ENCODE measurements around the gene OPN1LW. TPM values are rescaled to one million over a fixed set of nuclear protein-coding genes. Genes with fewer than 3 reads are reported as not detected.
"Not testable (repeated sequence)": the region's sequence is repeated elsewhere in the genome, so short reads cannot be mapped to it uniquely, and the experiment has no call there.

OPN1LW gene
- not detected in 2 replicates for total RNA-seq (2014; rRNA removed; shearing (Covaris generic))
- polyA plus RNA-seq (2015; cell fraction: cytosol; rRNA removed) = not detected in 2 replicates
- not detected in 2 replicates for polyA plus RNA-seq (2015; cell fraction: nucleus; rRNA removed)

DNA sequence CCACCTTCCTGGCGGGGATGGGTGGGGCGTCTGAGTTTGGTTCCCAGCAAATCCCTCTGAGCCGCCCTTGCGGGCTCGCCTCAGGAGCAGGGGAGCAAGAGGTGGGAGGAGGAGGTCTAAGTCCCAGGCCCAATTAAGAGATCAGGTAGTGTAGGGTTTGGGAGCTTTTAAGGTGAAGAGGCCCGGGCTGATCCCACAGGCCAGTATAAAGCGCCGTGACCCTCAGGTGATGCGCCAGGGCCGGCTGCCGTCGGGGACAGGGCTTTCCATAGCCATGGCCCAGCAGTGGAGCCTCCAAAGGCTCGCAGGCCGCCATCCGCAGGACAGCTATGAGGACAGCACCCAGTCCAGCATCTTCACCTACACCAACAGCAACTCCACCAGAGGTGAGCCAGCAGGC lies at the start of gene OPN1LW:
Gene OPN1LW, plus strand, starts transcription at position 234 of the 400 bp plus-strand sequence. Its CDS starts 41 bp downstream, at position 275.
- DNase-seq (ENCODE audit: low read depth) = not testable (repeated sequence)

DNA sequence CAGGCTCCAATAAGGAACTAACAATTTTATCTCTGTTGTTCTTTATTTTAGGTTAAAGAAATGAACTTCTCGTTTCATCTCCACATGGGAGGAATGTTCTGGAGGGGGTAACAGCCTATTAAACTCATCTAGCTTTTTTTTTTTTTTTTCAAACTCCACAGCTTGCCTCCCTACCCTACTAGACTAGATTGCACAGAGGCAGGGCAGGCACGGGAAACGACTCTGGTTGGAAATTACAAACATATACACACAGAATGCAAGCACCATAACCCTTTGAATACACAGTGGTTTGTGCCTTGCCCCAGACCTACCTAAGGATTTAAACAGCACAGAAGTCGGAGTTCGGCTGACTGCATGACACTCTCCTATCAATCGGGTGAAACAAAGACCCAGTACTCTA lies 49.2 kb upstream of the OPN1LW start:
- DNase-seq (ENCODE audit: low read depth) = no peak

DNA sequence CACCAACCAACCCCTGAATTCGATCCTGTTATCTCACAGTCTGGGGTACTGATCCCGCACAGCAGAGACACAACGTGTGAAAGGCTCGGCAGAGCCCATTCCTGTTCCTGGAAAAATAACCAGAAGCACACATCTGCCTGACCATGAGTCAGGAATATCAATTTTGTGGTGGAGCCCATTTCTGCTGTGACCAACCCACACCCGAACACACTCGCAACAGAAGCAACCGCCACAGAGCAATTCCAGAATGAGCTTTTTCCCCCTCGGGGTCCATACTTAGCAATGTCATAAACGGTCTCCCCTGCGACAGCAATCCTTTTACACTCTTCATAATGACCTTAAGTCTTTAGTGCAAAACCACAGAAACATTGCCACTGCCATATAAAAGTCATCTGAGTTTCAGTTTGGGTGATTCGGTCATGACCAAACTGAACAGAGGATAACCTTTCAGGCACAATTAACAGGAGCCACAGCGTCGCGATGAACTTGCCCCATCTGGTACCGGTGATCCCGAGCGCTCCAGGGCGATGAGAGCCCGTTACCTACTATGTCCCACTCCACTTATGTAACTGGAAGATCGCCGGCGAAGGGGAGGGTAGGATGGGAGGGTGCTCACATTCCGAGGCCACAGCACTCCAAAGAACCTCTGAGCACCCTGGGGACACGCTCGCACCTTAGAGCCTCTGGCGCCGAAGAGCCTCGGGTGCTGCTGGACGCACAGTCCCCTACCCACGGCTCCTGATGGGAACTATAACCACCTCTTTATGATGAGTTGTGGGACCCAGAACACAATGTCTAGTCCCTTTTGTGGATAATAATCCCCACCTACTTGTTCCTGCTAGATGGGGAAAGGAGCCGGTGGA lies 47.7 kb upstream of the OPN1LW start:
- DNase-seq (ENCODE audit: low read depth) = no peak

DNA sequence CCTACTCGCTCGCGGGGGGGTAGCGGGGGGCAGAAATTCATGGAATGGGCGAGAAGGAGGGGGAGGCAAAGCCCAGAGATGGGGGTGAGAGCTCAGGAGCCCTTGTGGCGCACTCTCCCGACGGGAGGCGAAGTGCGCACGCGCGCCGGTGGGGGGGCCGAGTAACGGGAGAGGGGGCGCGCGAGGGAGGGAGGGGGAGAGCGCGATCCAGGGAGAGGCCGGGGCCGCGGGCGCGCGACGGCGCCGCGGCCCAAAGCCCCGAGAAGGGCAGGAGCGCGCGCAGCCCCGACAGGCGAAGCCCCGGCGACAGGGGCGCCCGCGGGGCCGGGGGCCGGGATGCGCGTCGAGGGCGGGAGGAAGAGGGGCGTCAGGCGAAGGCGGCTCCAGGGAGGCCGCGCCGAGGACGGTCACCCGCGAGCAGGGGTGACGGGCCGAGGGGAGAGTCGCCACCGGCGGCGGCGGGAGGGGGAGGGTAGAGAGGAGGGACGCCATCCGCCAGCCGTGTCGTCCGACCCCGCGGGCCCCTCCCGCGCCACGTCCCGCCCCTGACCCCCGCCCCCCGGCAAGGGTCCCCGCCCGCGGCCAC lies 46.9 kb upstream of the OPN1LW start:
- peak; percentile 20 for DNase-seq (ENCODE audit: low read depth)

DNA sequence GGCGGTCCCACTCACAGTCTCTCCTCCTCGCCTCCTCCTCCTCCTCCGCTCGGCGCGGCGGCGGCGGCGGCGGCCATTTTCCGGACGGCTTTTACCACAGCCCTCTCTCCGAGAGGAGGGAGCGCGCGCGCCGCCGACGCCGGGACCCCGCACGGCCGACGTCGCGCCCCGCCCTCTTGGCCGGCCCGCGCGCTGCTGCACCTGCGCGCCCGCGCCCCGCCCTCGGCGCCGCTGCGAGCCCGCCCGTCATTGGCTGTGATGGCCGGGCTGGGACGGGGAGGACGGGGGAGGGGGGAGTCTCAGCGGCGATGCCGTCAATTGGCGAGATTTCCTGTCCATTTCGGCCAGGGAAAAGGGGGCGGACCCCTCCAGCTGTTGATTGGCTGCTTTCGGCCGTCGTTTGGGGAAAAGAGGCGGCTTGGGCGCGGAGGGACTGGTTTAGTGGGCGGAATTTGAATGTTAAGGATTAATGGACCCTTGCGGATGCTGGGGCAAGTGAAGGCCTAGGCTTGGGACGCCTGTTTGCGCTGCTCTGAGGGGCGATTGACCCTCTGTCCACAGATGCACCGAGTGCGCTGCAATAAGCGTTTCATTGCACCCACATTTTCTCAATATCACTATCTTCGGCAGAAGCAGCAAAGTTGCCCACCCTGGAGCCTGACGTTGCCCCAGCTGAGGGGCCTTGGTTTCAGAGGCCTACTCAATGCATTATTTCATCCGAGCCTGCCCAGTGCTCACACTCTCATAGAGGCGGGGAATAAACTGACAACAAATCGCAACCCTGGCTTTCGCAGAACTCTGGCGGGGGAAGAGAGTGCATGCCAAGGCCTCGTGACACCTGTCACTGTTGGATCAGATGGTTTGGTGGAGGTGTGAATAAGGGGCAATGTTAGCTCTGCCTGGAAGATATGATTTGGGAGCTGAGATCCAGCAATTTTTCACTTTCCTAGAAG lies 46.2 kb upstream of the OPN1LW start, which contains the start of gene MECP2:
Gene MECP2, minus strand, starts transcription at position 129 of the 953 bp plus-strand sequence.
- DNase-seq (ENCODE audit: low read depth) = peak; percentile 86

DNA sequence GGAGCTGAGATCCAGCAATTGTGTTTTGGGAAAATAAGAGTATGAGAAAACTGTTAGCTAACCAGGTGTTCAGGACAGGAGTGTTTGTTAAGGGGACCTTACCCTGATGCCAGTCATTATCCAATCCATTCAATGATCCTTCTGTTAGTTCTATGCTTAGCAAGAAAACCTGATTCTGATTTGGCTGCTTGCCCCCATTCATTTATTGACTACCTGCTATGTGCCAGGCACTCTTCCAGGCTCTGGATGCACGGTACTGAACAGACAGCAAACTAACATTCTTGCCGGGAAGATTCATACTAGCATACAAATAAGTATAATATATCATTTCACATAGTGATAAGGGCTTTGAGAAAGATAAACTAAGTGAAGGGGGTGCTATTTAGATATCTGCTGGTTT lies 45.5 kb upstream of the OPN1LW start:
- DNase-seq (ENCODE audit: low read depth) = no peak

DNA sequence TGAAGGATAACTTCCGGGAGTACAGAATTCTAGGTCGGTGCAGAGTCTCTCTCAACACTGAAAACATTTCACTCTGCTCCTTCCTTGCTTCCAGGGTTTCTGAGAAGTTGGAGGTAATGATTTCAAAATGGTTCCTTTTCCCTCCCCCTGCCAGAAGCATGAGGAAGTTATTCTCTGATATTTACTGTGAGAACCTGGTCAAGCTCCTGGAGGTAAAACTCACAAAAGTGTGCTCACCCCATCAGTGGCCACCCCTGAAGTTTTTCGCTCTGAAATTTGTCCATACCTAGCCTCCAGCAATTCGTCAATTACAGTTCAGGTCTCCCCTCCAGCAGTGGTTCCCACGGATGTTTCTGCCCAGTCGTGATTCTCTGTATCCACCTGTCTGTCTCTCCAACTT lies 30.3 kb upstream of the OPN1LW start:
- no peak for DNase-seq (ENCODE audit: low read depth)

- no peak for DNase-seq (ENCODE audit: low read depth)
Measured at GRCh38 chrX:154114652-154115051, 29.4 kb upstream of the OPN1LW start.

DNA sequence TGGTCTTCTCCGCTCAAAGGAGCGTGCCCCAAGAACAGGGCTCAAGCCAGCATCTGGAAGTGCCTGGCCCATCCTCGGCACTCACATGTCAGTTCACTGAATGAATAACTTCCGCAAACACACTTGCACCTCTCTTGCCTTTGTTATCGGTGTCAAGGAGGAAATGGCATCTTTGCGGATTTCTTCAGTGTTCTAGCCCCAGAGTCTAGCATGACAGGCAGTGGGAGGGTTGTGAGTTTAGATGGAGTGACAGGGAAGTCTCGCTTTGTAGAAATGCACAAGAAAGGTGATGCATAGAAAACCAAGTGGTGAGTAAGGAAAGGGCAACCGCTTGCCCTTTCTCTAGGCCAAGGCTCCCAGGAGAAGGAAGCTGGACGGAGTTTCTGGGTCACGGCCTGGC lies 29.0 kb upstream of the OPN1LW start:
- DNase-seq (ENCODE audit: low read depth) = no peak

GRCh38 chrX:154115750-154116149 lies 28.3 kb upstream of the OPN1LW start:
- no peak for DNase-seq (ENCODE audit: low read depth)

DNA sequence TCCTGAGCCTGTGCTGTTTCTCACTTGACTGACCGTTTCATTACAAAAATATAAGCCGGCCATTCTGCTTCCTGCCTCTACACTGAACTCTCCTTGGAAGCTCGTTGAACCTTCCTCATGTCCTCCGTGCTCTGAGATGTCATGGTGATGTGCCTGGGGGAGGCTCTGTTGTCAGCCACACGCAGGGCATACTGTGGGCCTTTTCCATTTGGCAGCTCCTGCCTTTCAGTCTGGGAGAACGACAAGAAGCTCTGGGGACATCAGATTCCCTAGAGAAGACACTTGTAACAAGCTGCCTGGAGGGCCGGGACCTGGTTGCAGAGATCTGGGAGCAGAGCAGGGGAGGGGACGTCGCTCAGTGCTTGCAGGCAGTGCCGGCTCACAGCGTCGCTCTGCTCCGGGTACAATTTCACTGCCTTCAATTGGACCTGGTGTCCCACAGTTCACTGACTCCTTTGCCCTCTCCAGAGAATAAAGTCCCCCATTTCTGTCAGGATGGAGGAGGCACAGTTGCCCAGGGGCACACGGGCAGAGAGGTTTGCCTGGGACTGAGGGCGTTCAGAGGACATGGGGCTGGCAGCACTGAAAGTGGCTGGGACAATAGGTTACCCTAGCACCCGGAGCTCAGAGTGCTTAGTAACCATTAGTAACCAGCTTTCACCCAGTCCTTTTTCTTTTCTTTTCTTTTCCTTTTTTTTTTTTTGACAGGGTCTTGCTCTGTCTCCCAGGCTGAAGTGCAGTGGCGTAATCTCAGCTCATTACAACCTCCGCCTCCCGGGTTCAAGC lies 27.4 kb upstream of the OPN1LW start:
- DNase-seq (ENCODE audit: low read depth) = no peak

DNA sequence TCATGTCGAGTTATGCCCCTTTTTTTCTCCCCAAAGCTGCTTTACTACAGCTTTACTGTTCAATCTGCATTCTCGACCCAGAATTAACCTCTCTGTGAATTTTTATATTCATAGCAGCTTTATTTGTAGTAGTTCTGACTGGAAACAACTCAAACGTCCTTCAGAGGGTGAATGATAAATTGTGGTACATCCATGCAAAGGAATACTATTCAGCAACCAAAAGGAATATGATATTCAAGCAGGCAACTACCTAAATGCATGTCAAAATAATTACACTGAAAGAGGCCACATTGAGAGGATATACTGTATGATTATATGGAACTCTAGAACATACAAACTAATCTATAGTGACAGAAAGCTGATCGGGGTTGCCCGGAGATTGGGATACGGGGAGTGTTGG lies 26.5 kb upstream of the OPN1LW start:
- no peak for DNase-seq (ENCODE audit: low read depth)

DNA sequence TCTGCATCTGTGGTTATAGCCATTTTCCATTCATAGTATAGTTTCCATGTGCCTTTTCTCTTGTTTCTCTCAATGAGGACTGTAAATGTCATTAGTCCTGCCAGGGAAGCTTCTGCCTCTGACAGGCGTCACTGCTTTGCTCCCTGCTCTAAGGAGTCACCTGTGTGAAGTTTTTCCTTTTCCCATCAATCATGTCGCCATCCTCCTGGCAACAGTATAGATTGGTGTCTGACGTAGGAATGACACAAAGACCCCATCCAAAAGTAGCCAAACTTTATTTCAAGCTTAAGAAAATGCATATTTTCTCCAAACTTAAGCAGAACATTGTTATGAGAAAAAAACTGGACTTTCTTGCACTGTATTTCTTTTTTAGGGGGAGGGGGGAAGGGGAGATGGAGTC lies 23.5 kb upstream of the OPN1LW start:
- DNase-seq (ENCODE audit: low read depth) = no peak

DNA sequence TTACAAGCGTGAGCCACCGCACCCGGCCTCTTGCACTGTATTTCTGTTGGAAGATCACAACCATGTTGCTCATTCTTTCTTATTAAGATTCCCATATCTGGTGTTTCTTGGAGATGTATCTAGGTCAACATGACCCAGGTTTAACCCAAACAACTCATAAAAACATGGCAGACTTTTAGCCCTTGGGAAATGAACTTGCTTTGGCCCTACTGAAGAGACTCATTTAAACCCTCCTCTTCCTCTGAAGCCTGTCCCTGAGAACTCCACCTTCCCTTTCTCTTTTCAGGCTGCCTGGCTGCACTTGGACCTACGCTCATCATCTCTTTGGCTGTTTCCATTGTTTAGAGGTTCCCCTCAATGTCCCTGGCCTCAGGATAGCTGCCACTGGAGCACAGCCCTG lies 22.8 kb upstream of the OPN1LW start:
- DNase-seq (ENCODE audit: low read depth) = no peak

DNA sequence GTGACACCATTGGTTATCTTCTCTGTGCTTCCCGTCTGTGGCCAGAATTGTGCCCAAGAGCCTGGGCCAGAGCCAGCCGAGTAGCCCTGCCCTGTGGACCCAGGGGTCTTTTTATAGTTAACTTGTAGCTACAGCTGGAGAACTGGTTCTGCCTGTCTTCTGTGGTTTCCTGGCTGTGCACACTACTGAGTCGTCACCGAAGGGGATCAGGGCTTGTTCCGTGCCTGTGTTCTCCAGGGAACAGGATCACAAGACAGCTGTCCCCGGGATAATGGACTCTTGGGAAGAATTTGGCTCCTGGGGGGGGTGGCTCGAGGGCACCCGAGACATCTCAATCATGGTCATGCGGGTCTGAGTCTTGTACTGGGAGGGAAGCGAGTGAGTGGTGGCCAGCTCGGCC lies 22.1 kb upstream of the OPN1LW start:
- DNase-seq (ENCODE audit: low read depth) = no peak

GRCh38 chrX:154123241-154124219 lies 20.5 kb upstream of the OPN1LW start:
- DNase-seq (ENCODE audit: low read depth) = no peak

- DNase-seq (ENCODE audit: low read depth) = no peak
Measured at GRCh38 chrX:154125391-154126040, 18.5 kb upstream of the OPN1LW start.

DNA sequence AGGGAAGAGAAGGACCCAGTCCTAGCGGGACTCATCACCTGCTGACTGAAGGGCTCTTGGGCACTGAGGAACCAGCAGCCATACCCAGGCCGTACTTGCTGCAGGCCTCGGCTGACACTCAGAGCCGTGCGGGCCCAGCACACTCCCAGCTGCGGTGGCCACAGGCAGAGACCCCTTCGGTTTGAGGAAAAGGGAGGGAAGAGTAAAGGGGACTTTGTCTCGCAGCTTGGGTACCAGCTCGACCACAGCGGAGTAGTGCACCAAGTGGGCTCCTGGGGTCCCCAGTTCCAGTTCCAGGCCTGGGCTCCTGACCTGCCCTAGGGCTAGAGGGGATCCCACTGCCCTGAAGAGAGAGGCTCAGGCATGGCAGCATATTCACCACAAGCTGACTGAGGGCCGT lies 17.9 kb upstream of the OPN1LW start:
- DNase-seq (ENCODE audit: low read depth) = no peak

- no peak for DNase-seq (ENCODE audit: low read depth)
Measured at GRCh38 chrX:154131955-154132354, 12.1 kb upstream of the OPN1LW start.

Data from HT1080 (cell line).